Neural cell (in vitro differentiated cells): ENCODE measurements around the gene ITGB2.

ENCODE experiments used
- EP300 ChIP-seq: fragments of 450-650 bp; conservative IDR thresholded peaks from 2 replicates; pipeline ENCODE4 v1.6.1; 2014; ENCODE audit warnings: antibody characterized with exemption, mild to moderate bottlenecking, moderate library complexity; ENCODE audit not compliant: poor library complexity, severe bottlenecking
- EZH2 ChIP-seq: fragments of 200-600, 300-800 bp; shearing (Covaris generic), sonication (generic); IDR thresholded peaks from 2 replicates; pipeline ENCODE4 v1.6.1; 2014; ENCODE audit warnings: antibody characterized with exemption, low read length, borderline replicate concordance, mild to moderate bottlenecking; ENCODE audit not compliant: insufficient read depth, poor library complexity, severe bottlenecking
- MXI1 ChIP-seq: fragments of 450-650 bp; conservative IDR thresholded peaks from 2 replicates; pipeline ENCODE4 v1.6.1; 2014; ENCODE audit warnings: antibody characterized with exemption, mild to moderate bottlenecking; ENCODE audit not compliant: poor library complexity, severe bottlenecking
- POLR2AphosphoS5 ChIP-seq: IDR thresholded peaks from 2 replicates; pipeline ENCODE4 v1.6.1; 2012
- RAD21 ChIP-seq: fragments of 450-650 bp; conservative IDR thresholded peaks from 2 replicates; pipeline ENCODE4 v1.6.1; 2014; ENCODE audit warnings: antibody characterized with exemption, mild to moderate bottlenecking, moderate library complexity
- SMC3 ChIP-seq: fragments of 450-650 bp; conservative IDR thresholded peaks from 2 replicates; pipeline ENCODE4 v1.6.1; 2014; ENCODE audit warnings: antibody characterized with exemption, mild to moderate bottlenecking, moderate library complexity; ENCODE audit not compliant: poor library complexity
- TAF1 ChIP-seq: IDR thresholded peaks from 2 replicates; pipeline ENCODE4 v1.6.1; 2012; ENCODE audit warnings: low read depth
- TF ChIP-seq, protein P1 (sequence below): IDR thresholded peaks from 2 replicates; pipeline ENCODE4 v1.6.1; 2012; ENCODE audit warnings: borderline replicate concordance
- TF ChIP-seq, protein P2 (sequence below): fragments of 450-650 bp; IDR thresholded peaks from 2 replicates; pipeline ENCODE4 v1.5.1; 2014; ENCODE audit warnings: antibody characterized with exemption, mild to moderate bottlenecking, moderate library complexity; ENCODE audit not compliant: poor library complexity, severe bottlenecking

DNA sequence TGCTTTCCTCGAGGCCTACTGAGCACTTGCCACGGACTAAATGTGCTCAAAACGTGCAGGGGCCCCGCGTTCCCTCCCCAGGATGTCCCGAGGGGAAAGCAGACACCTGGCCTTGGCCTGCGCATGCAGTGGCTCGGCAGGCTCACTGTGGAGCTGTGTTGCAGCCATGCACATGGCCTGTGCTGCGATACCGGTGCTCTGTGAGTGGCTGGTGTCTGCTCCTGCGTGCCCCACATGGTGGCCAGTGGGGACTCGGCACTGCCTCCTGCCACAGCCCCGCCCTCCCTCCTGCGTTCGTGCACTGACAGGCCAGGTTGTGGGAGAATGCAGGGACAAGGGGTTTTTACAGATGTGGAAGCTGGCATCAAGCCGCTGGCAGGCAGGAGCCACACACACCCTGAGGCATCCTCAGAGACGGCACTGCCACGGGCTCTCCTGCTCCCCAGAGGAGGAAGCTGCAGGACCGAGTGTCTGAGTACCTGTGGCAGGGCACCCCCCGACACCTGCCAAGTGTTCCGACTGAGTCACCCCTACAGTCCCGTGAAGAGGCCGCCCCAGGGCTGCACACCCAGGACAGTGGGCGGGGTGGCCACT lies 30.3 kb downstream of the ITGB2 start:
- TF ChIP-seq, protein P1, sequence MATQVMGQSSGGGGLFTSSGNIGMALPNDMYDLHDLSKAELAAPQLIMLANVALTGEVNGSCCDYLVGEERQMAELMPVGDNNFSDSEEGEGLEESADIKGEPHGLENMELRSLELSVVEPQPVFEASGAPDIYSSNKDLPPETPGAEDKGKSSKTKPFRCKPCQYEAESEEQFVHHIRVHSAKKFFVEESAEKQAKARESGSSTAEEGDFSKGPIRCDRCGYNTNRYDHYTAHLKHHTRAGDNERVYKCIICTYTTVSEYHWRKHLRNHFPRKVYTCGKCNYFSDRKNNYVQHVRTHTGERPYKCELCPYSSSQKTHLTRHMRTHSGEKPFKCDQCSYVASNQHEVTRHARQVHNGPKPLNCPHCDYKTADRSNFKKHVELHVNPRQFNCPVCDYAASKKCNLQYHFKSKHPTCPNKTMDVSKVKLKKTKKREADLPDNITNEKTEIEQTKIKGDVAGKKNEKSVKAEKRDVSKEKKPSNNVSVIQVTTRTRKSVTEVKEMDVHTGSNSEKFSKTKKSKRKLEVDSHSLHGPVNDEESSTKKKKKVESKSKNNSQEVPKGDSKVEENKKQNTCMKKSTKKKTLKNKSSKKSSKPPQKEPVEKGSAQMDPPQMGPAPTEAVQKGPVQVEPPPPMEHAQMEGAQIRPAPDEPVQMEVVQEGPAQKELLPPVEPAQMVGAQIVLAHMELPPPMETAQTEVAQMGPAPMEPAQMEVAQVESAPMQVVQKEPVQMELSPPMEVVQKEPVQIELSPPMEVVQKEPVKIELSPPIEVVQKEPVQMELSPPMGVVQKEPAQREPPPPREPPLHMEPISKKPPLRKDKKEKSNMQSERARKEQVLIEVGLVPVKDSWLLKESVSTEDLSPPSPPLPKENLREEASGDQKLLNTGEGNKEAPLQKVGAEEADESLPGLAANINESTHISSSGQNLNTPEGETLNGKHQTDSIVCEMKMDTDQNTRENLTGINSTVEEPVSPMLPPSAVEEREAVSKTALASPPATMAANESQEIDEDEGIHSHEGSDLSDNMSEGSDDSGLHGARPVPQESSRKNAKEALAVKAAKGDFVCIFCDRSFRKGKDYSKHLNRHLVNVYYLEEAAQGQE: no peak
- TF ChIP-seq, protein P2, sequence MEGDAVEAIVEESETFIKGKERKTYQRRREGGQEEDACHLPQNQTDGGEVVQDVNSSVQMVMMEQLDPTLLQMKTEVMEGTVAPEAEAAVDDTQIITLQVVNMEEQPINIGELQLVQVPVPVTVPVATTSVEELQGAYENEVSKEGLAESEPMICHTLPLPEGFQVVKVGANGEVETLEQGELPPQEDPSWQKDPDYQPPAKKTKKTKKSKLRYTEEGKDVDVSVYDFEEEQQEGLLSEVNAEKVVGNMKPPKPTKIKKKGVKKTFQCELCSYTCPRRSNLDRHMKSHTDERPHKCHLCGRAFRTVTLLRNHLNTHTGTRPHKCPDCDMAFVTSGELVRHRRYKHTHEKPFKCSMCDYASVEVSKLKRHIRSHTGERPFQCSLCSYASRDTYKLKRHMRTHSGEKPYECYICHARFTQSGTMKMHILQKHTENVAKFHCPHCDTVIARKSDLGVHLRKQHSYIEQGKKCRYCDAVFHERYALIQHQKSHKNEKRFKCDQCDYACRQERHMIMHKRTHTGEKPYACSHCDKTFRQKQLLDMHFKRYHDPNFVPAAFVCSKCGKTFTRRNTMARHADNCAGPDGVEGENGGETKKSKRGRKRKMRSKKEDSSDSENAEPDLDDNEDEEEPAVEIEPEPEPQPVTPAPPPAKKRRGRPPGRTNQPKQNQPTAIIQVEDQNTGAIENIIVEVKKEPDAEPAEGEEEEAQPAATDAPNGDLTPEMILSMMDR: no peak
- TF ChIP-seq EZH2 (no peak), POLR2AphosphoS5 (no peak), TAF1 (no peak), EP300 (no peak), RAD21 (no peak), MXI1 (no peak), SMC3 (no peak)
